Bronchial epithelial cell (primary cell): ENCODE measurements around the gene ACKR3. TPM values are rescaled to one million over a fixed set of nuclear protein-coding genes. Genes with fewer than 3 reads are reported as not detected.

ENCODE experiments used
- DNase-seq: peaks from one replicate; pipeline ENCODE4 v3.0.0-alpha.2; 2010; ENCODE audit warnings: low read depth
- FAIRE-seq: peaks from 2 replicates; lab custom pipeline; 2011; peaks lifted over from hg19 to GRCh38; lab: Jason Lieb, UNC
- H3K27me3 ChIP-seq: 2 replicates; pipeline ENCODE4 v1.5.1; 2011; ENCODE audit warnings: low read length; ENCODE audit not compliant: control insufficient read depth, insufficient read depth
- H3K36me3 ChIP-seq: 2 replicates; pipeline ENCODE4 v1.5.1; 2011; ENCODE audit warnings: low read length; ENCODE audit not compliant: control insufficient read depth, insufficient read depth
- H3K4me3 ChIP-seq: 2 replicates; pipeline ENCODE4 v1.5.1; 2011; ENCODE audit warnings: mild to moderate bottlenecking, low read depth, low read length, control low read depth
- CTCF ChIP-seq: IDR thresholded peaks from 2 replicates; pipeline ENCODE4 v1.5.1; 2011; ENCODE audit warnings: mild to moderate bottlenecking, moderate library complexity, low read length, control low read depth, inconsistent platforms; ENCODE audit not compliant: insufficient read depth, severe bottlenecking
- total RNA-seq: library from RNA; depleted of rRNA; stranded (reverse); fragments of >200 nt; gene quantifications from 2 replicates; pipeline ENCODE4 v1.2.1, GENCODE V29; 2014

Gene ACKR3
- total RNA-seq, 1 donor from 2014 or later, result 17.9 TPM

DNA sequence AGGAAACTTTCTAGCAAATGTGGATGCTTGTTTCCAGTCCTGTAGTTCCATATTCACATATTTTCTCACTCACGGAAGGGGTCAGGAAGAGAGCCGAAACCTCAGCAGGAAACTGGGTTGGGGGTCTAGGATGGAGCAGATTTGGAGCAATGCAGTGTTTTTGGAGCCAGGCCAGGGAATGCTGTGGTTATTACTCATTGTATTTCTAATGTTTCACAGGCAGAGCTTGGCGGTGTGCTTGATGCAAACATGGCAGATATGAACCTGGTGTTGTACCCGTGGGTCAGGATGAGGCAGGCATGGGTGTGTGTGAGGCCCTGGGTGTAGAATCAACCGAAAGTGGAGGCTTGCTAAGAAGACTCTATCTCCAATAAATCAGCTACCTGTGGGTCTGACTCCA lies 34.6 kb upstream of the ACKR3 start:
- Histone ChIP-seq H3K4me3 (no peak overlapping the region), H3K27me3 (no peaks in the 10 kb centered on the region), H3K36me3 (no peaks in the 10 kb centered on the region)
- peak; percentile 73 for DNase-seq
- FAIRE-seq, result no peak
- no peak for TF ChIP-seq CTCF

- DNase-seq (no peak), FAIRE-seq (no peak)
- no peaks in the 10 kb centered on the region for H3K27me3 ChIP-seq
- H3K4me3 ChIP-seq, result no peak overlapping the region
- H3K36me3 ChIP-seq, result no peaks in the 10 kb centered on the region
- no peak for TF ChIP-seq CTCF
Observed at GRCh38 chr2:236536727-236537398, 32.8 kb upstream of the ACKR3 start.

DNA sequence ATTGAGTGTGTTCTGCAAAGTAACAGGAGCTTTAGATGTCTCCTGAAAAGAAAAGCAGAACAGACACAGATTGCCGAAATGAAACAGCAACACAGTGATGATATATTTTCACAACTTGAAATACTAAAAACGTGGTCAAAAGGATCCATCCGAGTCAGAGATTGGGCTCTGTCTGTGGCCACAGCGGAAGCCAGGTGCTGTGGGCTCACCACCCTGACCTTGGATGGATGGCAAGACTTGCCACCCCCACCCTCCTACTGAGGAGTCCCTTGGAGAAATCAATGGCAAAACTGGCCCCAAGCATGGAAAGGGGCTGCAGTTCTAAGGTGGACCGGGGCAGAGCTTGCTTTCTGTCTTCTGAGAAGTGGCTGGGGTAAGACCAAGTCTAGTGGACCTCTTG lies 31.4 kb upstream of the ACKR3 start:
- Histone ChIP-seq H3K4me3 (no peak overlapping the region), H3K27me3 (no peaks in the 10 kb centered on the region), H3K36me3 (no peaks in the 10 kb centered on the region)
- TF ChIP-seq CTCF, result no peak
- FAIRE-seq (no peak), DNase-seq (no peak)

DNA sequence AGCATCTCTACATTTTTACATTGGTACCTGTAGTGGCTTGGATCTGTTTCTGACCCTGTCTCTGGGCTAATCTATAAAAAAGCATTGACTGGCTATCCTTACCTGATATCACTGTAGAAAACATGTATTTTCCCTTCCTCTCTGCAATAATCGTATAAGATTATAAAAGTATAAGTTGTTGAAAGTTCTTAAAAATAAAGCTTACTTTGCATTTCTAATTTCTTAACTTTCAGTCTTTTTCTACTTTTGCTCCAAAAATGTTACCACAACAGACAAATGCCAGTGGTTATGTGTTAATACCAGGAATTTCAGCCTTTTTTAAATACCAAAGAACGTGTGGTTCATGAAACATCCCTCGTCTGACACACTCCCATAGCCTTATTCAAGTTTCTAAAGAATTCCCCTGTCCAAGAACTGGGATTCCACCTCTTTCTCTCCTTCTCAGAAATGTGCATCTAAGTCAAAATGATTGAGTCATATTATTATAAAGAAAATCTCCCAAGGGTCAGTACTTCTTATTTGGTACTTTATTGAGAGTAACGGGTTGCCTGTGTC lies 28.5 kb upstream of the ACKR3 start:
- DNase-seq (no peak), FAIRE-seq (no peak)
- Histone ChIP-seq H3K36me3 (no peaks in the 10 kb centered on the region), H3K27me3 (no peaks in the 10 kb centered on the region), H3K4me3 (no peak overlapping the region)
- TF ChIP-seq CTCF, result no peak

- no peak for FAIRE-seq
Observed at GRCh38 chr2:236544362-236544761, 25.3 kb upstream of the ACKR3 start.

More at GRCh38 chr2:236544362-236544761, 25.3 kb upstream of the ACKR3 start:
- Histone ChIP-seq H3K27me3 (no peaks in the 10 kb centered on the region), H3K4me3 (no peak overlapping the region), H3K36me3 (no peaks in the 10 kb centered on the region)
- TF ChIP-seq CTCF, result no peak
- DNase-seq, result no peak
